ENCODE results near the gene MIDN.
A peak's percentile ranks its signal among the peaks of the same experiment; 100 is the strongest.

Gene MIDN

DNA sequence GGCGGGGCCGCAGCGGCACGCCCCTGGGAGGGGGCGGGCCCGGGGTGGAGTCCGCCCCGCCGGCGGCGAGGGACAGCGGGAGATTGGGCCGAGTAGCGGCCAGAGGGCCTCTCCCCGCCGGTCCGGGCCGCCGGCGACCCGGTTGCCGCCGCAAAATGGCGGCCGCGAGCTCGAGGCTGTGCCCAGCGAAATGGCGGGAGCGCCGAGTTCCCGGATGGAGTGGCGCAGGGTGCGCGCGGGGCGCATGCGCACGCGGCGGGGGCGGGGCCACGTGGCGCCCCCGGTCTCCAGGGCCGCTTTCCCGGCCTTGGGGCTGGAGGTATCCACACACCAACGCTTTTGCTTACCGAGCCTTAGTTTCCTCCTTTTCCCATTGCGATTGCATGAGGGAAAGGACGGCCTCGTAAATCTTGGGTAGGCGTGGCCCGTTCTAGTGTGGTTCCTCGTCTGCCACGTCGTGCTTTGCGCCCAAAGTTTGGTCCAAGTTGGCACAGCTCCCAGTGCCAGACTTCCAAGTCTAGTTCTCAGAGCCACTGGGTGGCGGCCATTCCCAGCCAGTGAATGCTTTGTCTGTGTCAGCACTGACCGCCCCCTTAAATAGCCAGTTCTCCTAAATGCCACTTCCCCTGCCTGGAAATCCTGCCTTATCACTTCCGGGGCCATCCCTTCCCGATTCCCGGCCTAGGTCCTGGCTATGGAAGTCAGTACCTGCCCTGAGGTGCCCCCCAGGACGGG is 21.3 kb downstream of the MIDN start:
- peak overlapping the region; percentile 100 for H3K9ac ChIP-seq (ENCODE audit: low read depth, low read length)
- peaks cover 11% of the 10 kb centered on the region for H3K4me1 ChIP-seq (ENCODE audit: insufficient read depth, low read length)
- no peaks in the 10 kb centered on the region for H3K9me3 ChIP-seq (ENCODE audit: control insufficient read depth, insufficient read depth, low read length)
- peaks cover 24% of the 10 kb centered on the region for H3K36me3 ChIP-seq (ENCODE audit: insufficient read depth, low read length)

DNA sequence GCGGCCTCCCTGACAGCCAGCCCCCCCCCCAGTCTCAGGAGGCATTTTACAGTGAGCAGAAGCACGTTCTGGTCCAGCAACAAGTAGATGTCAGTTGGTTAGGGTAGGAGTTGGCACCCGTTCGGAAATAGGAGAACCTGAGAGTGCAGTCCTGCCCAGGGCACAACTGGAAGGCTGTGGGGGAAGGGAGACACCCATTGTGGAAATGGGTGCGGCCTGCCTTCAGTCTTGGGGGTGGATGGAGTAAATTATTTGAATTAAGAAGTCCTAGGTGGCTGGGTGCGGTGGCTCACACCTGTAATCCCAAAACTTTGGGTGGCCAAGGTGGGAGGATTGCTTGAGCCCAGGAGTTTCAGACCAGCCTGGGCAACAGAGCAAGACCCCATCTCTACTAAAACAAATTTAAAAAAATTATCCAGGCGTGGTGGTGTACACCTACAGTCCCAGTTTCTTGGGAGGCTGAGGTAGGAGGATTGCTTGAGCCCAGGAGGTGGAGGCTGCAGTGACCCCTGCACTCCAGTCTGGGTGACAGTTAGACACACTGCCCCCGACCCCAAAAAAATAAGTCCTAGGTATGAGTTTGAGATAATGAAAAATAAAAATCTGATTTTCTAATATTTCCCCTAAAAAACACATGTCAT is 21.9 kb downstream of the MIDN start:
- Histone ChIP-seq H3K9me3 (ENCODE audit: control insufficient read depth, insufficient read depth, low read length) (no peaks in the 10 kb centered on the region), H3K4me1 (ENCODE audit: insufficient read depth, low read length) (peaks cover 5% of the 10 kb centered on the region), H3K36me3 (ENCODE audit: insufficient read depth, low read length) (peaks cover 24% of the 10 kb centered on the region), H3K9ac (ENCODE audit: low read depth, low read length) (peak overlapping the region; percentile 100)

DNA sequence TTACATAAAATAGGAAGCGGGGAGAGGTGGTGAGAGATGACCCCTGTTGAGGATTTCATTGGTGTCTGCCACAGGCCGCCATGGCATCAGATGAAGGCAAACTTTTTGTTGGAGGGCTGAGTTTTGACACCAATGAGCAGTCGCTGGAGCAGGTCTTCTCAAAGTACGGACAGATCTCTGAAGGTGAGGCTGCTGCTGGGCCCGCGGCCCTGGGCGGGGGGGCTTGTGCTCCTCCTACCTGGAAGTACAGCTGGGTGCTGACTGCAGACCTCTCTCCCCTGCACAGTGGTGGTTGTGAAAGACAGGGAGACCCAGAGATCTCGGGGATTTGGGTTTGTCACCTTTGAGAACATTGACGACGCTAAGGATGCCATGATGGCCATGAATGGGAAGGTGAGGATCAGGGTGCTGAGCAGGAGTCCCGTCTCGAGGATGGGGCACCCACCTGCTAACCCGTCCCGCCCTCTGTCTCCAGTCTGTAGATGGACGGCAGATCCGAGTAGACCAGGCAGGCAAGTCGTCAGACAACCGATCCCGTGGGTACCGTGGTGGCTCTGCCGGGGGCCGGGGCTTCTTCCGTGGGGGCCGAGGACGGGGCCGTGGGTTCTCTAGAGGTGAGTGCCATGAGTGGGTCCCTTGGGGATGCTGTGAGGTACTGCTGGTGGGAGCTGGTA is 22.6 kb downstream of the MIDN start:
- Histone ChIP-seq H3K36me3 (ENCODE audit: insufficient read depth, low read length) (peaks cover 24% of the 10 kb centered on the region), H3K9me3 (ENCODE audit: control insufficient read depth, insufficient read depth, low read length) (no peaks in the 10 kb centered on the region), H3K4me1 (ENCODE audit: insufficient read depth, low read length) (peaks cover 5% of the 10 kb centered on the region), H3K9ac (ENCODE audit: low read depth, low read length) (no peak overlapping the region)

- peaks cover 24% of the 10 kb centered on the region for H3K36me3 ChIP-seq (ENCODE audit: insufficient read depth, low read length)
- no peaks in the 10 kb centered on the region for H3K9me3 ChIP-seq (ENCODE audit: control insufficient read depth, insufficient read depth, low read length)
- peaks cover 5% of the 10 kb centered on the region for H3K4me1 ChIP-seq (ENCODE audit: insufficient read depth, low read length)
- H3K9ac ChIP-seq (ENCODE audit: low read depth, low read length): no peak overlapping the region
These were observed 23.4 kb downstream of the MIDN start for GRCh38 chr19:1271528-1272422.

DNA sequence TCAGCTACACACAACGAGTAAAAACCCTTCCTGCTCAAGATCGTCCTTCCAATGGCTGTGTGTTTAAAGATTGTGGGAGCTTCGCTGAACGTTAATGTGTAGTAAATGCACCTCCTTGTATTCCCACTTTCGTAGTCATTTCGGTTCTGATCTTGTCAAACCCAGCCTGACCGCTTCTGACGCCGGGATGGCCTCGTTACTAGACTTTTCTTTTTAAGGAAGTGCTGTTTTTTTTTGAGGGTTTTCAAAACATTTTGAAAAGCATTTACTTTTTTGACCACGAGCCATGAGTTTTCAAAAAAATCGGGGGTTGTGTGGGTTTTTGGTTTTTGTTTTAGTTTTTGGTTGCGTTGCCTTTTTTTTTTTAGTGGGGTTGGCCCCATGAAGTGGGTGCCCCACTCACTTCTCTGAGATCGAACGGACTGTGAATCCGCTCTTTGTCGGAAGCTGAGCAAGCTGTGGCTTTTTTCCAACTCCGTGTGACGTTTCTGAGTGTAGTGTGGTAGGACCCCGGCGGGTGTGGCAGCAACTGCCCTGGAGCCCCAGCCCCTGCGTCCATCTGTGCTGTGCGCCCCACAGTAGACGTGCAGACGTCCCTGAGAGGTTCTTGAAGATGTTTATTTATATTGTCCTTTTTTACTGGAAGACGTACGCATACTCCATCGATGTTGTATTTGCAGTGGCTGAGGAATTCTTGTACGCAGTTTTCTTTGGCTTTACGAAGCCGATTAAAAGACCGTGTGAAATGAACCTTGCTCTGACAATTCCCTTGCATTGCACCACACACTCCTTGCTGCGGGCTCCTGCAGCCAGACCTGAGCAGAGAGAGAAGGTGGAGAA is 24.3 kb downstream of the MIDN start:
- Histone ChIP-seq H3K9me3 (ENCODE audit: control insufficient read depth, insufficient read depth, low read length) (no peaks in the 10 kb centered on the region), H3K9ac (ENCODE audit: low read depth, low read length) (no peak overlapping the region), H3K4me1 (ENCODE audit: insufficient read depth, low read length) (peaks cover 5% of the 10 kb centered on the region), H3K36me3 (ENCODE audit: insufficient read depth, low read length) (peaks cover 24% of the 10 kb centered on the region)

GRCh38 chr19:1273263-1274041 is 25.1 kb downstream of the MIDN start:
- Histone ChIP-seq H3K36me3 (ENCODE audit: insufficient read depth, low read length) (peaks cover 24% of the 10 kb centered on the region), H3K9me3 (ENCODE audit: control insufficient read depth, insufficient read depth, low read length) (no peaks in the 10 kb centered on the region), H3K4me1 (ENCODE audit: insufficient read depth, low read length) (peaks cover 4% of the 10 kb centered on the region), H3K9ac (ENCODE audit: low read depth, low read length) (peak overlapping the region; percentile 24)

DNA sequence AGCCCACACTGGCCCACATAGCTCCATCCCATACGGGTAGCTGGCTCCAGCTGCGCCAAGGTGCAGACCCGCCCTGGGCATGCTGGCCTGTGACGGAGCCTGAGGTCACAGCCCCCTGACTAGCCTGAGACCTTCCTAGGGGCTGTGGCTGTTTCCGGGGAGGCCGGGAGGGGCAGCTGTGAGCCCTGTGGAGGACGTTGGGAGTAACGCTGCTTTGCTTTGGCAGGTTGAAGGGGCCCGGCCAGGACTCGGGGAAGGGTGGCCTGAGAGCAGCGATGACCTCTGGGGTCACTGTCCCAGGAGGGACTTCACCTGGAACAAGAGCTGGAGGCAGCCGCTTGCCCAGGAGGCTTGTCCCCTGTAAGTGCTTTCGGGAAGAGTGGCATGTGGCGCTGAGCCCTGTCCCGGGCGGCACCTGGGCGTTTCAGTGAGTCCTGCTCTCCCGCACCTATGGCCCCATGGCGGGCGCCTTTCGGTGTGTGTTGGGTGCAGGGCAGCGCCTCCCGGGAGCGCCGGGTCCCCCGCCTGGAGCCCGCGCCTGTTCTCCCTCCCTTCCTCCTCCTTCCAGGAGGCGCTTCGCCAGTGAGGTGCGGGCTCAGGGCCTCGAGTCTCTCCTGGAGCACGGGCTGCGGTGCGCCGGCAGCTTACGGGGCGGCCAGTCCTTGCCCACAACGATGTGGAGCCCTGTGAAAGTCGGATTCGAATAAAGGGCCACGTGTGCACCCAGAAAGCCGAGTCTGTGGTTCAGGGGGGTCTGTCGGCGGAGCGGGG is 25.9 kb downstream of the MIDN start:
- Histone ChIP-seq H3K9me3 (ENCODE audit: control insufficient read depth, insufficient read depth, low read length) (no peaks in the 10 kb centered on the region), H3K9ac (ENCODE audit: low read depth, low read length) (peak overlapping the region; percentile 74), H3K4me1 (ENCODE audit: insufficient read depth, low read length) (no peaks in the 10 kb centered on the region; the same call in 1 of the 2 replicates), H3K36me3 (ENCODE audit: insufficient read depth, low read length) (peaks cover 24% of the 10 kb centered on the region)

GRCh38 chr19:1274852-1275259 is 26.5 kb downstream of the MIDN start:
- peaks cover 24% of the 10 kb centered on the region for H3K36me3 ChIP-seq (ENCODE audit: insufficient read depth, low read length)
- no peaks in the 10 kb centered on the region; the same call in 1 of the 2 replicates for H3K4me1 ChIP-seq (ENCODE audit: insufficient read depth, low read length)
- peak overlapping the region; percentile 74 for H3K9ac ChIP-seq (ENCODE audit: low read depth, low read length)
- H3K9me3 ChIP-seq (ENCODE audit: control insufficient read depth, insufficient read depth, low read length): no peaks in the 10 kb centered on the region

GRCh38 chr19:1275260-1275975 is 27.0 kb downstream of the MIDN start, which contains the start of gene FAM174C:
Gene FAM174C, plus strand, starts transcription at chr19:1275530. Its CDS starts 20 bp downstream, at chr19:1275550.
- Histone ChIP-seq H3K4me1 (ENCODE audit: insufficient read depth, low read length) (no peaks in the 10 kb centered on the region; the same call in 1 of the 2 replicates), H3K36me3 (ENCODE audit: insufficient read depth, low read length) (peaks cover 24% of the 10 kb centered on the region), H3K9me3 (ENCODE audit: control insufficient read depth, insufficient read depth, low read length) (no peaks in the 10 kb centered on the region), H3K9ac (ENCODE audit: low read depth, low read length) (peak within 1 kb of the TSS; percentile 74)

- Histone ChIP-seq H3K9ac (ENCODE audit: low read depth, low read length) (peak overlapping the region; percentile 74), H3K9me3 (ENCODE audit: control insufficient read depth, insufficient read depth, low read length) (no peaks in the 10 kb centered on the region), H3K36me3 (ENCODE audit: insufficient read depth, low read length) (peaks cover 17% of the 10 kb centered on the region), H3K4me1 (ENCODE audit: insufficient read depth, low read length) (no peaks in the 10 kb centered on the region; the same call in 1 of the 2 replicates)
These were observed 27.7 kb downstream of the MIDN start for GRCh38 chr19:1275976-1276627.

GRCh38 chr19:1276628-1277022 is 28.2 kb downstream of the MIDN start:
- Histone ChIP-seq H3K36me3 (ENCODE audit: insufficient read depth, low read length) (peaks cover 15% of the 10 kb centered on the region), H3K9ac (ENCODE audit: low read depth, low read length) (peak overlapping the region; percentile 74)

More at GRCh38 chr19:1276628-1277022, 28.2 kb downstream of the MIDN start:
- Histone ChIP-seq H3K4me1 (ENCODE audit: insufficient read depth, low read length) (no peaks in the 10 kb centered on the region; the same call in 1 of the 2 replicates), H3K9me3 (ENCODE audit: control insufficient read depth, insufficient read depth, low read length) (no peaks in the 10 kb centered on the region)
